CD1c-positive myeloid dendritic cell (primary cell): ENCODE measurements around the gene RBL1.
"Not testable (repeated sequence)": the region's sequence is repeated elsewhere in the genome, so short reads cannot be mapped to it uniquely, and the experiment has no call there.

Source experiments
- DNase-seq: peaks from one replicate; pipeline ENCODE4 v3.0.0-alpha.2; 2016; ENCODE audit errors: extremely low spot score

Gene RBL1, protein sequence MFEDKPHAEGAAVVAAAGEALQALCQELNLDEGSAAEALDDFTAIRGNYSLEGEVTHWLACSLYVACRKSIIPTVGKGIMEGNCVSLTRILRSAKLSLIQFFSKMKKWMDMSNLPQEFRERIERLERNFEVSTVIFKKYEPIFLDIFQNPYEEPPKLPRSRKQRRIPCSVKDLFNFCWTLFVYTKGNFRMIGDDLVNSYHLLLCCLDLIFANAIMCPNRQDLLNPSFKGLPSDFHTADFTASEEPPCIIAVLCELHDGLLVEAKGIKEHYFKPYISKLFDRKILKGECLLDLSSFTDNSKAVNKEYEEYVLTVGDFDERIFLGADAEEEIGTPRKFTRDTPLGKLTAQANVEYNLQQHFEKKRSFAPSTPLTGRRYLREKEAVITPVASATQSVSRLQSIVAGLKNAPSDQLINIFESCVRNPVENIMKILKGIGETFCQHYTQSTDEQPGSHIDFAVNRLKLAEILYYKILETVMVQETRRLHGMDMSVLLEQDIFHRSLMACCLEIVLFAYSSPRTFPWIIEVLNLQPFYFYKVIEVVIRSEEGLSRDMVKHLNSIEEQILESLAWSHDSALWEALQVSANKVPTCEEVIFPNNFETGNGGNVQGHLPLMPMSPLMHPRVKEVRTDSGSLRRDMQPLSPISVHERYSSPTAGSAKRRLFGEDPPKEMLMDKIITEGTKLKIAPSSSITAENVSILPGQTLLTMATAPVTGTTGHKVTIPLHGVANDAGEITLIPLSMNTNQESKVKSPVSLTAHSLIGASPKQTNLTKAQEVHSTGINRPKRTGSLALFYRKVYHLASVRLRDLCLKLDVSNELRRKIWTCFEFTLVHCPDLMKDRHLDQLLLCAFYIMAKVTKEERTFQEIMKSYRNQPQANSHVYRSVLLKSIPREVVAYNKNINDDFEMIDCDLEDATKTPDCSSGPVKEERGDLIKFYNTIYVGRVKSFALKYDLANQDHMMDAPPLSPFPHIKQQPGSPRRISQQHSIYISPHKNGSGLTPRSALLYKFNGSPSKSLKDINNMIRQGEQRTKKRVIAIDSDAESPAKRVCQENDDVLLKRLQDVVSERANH

DNA sequence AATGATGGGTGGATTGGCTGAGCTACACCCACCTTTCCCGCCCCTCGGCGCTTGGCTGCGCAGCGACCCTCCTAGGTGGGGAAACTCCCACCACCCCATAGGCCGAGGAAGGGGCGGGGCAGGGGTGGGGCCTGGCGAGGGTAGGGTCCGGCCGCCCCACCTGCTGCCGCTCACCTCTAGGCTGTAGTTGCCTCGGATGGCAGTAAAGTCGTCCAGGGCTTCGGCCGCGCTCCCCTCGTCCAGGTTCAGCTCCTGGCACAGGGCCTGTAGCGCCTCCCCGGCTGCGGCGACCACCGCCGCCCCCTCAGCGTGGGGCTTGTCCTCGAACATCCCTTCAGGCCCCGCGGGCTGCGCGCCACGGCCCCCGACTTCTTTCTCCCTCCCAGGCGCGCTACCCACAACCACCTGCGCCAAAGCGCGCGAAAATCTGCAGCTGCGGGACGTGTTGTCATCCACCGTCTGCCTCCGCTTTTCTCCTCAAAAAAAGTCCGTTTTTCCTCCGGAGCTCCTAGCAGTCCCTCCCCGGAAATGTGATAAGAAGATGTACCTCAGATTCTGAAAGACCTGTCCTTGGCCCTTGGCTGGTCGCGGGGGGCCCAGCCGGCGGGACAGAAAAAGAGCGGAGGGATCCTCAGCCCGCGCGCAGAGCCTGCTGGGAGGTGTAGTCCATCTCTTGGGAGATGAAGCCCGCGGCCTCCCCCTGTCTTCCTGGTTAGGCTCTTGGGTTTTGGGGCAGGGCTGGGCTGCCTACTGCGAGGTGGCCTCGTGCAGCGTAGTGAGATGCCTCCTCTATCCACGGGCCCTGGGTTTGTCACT is at the start of gene RBL1:
Gene RBL1 (minus strand): TSS at position 399 of the 816 bp plus-strand sequence. CDS start 69 bp downstream, at position 330.
- DNase-seq, result peak; percentile 82

DNA sequence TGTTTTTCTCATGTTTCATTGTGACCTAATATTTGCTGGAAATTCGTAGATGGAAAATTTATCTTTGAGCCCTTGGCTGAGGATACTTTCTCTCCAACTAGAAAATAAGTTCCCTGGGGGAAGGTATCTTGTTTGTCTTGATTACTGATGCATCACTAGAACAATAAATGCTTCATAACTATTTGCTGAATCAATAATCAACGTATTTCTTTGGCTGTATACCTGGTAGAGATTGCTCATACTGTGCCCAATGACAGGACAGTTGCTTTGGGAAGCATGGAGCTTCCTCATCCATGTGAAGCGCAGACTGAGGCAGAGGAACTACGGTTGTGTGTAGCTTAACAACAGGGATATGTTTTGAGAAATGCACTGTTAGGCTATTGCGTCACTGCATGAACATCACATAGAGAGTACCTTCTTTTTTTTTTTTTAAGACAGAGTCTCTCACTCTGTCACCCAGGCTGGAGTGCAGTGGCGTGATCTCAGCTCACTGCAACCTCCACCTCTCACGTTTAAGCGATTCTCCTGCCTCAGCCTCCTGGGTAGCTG is 49.1 kb upstream of the RBL1 start:
- no peak for DNase-seq

DNA sequence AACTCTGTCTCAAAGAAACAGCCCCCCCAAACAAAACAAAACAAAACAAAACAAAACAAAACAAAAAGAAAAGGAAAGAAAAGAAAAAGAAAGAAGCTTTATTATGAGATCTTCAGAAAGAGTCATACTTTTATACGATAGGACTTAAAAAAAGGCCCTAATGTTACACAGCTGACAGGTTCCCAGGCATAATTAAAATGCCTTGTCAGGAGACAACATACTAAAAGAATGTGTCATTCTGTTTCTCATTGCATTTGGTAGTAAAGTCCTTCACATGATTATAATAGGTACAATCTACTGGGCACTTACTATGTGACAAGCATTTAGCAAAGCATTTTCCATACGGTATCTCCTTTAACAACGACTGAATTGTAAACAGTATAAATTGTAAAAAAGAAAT is 46.9 kb upstream of the RBL1 start:
- no peak for DNase-seq

DNA sequence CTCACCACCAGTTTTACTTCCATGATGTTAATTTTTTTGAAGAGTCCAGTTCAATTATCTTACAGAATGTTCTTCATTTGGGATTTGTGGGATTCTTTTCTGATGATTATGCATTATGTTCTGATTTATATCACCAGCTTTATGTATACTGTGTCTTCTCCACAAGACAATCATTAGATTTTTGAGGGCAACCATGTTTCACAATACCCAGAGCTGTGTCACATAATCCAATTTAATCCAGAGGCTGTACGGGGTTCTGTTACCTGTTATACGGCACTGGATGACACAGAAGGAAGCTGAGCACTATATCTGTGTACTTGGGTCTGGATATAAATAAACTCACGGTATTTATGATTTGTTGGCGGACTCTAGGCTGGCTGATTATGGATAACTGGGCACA is 41.8 kb upstream of the RBL1 start:
- no peak for DNase-seq

DNA sequence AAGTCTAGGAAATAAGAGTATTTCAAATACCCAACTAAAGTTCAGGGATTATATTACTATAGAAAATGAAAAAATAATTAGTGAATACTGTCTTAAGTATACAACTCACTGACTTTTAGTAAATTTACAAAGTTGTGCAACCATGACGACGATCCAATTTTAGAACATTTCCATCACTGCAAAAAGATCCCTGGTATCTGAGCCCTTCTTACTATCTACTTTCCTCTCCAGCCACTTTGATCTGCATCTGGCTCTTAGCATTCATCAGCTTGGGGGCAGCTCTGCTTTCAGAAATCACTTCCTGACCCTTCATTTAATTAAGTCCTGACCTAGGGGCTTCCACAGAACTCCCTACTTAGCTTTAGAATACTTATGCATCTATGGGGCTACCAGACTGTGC is 38.2 kb upstream of the RBL1 start:
- DNase-seq, result no peak

DNA sequence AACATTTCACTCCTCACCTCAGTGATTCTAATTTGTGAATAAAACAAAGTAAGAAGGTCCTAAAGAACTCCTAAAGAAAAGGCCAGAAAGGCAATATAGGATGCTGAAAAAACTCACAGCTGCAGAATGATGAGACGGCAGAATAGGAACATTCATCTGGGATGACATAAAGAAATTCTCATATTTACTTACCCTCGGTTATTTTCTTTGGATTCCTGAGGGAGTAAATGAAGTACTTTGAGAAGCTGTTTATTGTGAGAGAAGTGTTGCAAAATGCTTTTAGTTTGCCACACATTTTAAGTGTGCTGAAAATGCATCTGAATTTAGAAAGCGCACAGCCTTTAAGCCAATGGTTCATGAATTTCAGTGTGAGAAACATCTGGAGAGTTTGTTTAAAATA is 35.7 kb upstream of the RBL1 start:
- DNase-seq, result no peak

DNA sequence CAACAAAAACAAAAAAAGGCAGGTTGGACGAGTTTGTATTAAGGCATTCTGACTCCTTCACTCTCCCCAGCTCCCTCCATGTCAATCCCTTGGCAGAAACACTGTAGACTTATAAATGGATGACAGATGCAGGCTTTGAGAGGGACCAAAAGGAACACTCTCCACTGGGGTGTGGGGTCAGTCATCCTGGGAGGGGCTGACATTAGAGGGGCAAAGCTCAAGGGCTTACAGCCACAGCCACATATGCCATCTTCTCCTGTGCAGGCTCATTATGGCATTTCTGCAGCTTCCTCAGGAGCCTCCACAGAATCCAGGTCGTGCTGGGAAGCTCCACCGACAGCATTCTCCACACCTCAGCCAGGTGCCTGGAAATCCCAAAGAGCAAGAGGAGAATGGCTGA is 33.0 kb upstream of the RBL1 start:
- DNase-seq, result no peak

DNA sequence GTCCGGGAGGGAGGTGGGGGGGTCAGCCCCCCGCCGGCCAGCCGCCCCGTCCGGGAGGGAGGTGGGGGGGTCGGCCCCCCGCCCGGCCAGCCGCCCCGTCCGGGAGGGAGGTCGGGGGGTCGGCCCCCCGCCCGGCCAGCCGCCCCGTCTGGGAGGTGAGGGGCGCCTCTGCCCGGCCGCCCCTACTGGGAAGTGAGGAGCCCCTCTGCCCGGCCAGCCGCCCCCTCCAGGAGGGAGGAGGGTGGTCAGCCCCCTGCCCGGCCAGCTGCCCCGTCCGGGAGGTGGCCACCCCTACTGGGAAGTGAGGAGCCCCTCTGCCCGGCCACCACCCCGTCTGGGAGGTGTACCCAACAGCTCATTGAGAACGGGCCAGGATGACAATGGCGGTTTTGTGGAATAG is 30.5 kb upstream of the RBL1 start:
- DNase-seq, result not testable (repeated sequence)

DNA sequence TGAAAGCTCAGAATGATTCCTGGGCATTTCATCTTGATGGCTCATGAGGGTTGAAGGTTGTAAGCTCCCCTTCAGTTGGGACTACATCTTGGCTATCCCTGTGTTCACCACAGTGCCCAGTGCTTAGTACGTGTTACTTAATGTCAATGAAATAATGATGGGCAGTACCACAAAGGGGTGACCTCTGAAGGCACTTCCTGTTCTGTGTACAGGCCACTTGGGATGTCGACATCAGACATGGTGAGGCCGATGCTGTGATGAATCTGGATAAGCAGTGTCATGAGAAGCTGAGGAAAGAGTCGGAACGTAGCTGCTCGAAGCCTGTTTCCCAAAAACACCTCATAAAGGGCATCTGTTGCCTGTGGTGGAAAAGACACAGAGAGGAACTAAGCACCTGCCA is 27.6 kb upstream of the RBL1 start:
- DNase-seq, result peak; percentile 40

DNA sequence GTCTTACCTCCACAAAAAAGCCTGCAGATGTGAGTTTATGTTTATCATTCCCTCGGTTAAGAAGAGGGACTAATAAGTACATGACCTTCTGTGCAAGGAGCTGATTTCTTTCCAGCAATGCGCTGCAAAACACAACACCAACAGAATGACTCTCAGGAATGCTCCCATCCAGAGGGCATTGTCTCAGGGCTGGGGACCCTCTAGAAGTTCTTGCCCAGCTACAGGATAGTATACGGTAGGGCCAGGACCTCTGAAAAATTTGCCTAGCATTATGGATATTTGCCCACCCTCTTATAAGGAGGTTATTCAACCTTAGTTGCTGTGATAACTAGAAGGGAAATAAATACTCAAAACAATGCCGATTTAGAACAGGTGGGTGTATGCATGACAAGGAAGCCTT is 24.7 kb upstream of the RBL1 start:
- no peak for DNase-seq

DNA sequence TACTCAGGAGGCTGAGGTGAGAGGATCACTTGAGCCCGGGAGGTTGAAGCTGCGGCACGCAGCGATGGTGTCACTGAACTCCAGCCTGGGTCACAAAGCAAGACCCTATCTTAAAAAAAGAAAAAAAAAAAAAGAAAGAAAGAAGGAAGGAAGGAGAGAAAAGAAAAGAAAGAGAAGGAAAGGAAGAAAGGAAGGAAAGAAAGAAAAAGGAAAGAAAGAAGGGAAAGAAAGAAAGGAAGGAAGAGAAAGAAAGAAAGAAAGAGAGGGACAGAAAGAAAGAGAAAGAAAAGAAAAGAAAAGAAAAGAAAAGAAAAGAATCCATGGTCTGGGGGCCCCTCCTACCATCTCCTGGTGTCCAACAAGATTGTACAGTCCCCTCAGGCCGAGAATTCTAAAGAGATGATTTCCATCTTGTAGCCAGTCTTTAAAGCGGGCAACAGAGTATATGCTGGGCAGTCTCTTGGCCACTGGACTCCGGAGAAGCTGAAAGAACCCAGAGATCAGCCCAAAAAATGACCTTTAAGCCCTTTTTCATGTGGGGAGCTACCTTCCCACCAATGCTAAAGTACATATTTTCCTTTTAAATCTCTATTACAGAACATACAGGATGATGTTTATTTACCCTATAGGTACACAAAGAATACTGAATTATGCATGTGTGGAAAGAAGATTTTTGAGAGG is 23.7 kb upstream of the RBL1 start:
- no peak for DNase-seq

DNA sequence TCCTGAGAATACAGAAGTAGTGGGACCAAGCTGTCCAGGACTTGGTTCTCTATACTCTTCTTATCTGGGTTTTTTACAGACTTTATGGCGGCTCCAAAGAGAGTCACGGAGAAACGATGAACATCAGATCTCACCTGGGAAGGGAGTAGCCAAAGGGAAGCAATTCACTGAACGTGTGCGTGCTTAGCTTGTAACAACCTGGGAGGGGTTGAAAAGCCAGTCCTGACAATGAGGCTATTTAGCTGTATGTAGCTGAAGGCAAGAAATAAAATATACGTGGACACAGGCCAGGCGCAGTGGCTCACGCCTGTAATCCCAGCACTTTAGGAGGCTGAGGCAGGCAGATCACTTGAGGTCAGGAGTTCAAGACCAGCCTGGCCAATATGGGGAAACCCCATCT is 18.2 kb upstream of the RBL1 start:
- DNase-seq, result no peak

DNA sequence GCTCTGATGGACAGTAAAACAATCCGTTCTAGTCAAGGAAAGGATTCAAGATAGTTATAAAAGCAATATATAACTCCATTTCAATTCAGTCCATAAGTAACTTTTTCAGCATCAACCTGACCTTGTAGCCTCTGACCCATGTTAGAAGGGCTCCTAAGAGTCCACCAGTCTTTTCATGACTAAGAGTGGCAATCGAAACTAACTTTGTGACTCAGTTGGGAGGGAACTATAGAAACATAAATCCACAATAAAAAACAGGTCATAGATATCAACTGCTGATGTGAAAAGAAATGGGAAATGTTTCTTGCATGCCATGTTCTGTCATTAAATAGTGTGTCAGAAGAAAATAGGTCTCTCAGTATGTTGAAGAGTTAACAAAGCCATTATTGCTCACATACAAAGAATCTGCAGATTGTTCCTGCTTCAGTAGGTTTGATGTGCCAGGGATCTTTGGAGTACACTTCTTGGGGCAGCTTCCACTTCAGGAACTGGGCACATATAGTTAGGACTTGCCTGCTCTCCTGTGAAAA is 16.2 kb upstream of the RBL1 start:
- DNase-seq, result no peak

DNA sequence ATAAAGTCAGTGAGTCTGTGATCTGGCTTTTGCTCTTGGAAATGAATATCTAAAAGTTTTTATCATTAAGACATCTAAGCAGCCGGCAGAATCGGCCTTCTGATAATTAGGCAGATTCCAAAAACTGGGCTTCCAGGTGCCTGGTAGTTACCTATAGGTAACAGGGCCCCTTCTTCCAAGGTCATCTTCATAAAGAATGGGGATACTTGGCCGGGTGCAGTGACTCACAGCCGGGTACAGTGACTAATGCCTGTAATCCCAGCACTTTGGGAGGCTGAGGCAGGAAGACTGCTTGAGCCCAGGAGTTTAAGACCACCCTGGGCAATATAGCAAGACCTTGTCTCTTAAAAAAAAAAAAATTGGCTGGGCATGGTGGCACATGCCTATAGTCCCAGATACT is 12.9 kb upstream of the RBL1 start:
- DNase-seq, result no peak

DNA sequence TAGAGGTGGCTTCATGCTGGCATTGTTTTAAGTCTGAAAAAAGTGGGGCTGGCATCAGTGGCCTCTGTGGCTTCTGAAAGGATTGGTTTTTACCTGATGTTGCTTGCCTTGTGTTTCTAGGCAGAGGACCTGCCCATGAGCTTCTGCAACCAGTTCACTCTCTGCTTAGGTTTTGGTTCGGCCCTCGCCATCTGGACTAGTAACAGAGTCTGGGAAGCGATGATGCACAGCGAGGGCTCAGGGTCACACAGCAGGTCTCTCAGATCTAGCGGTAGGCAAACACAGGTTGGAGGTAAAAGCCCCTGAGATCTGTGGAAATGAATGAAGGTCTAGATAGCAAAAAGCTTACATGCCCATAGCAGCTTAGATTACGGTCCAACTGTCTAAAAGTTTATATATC is 6.8 kb upstream of the RBL1 start:
- no peak for DNase-seq

DNA sequence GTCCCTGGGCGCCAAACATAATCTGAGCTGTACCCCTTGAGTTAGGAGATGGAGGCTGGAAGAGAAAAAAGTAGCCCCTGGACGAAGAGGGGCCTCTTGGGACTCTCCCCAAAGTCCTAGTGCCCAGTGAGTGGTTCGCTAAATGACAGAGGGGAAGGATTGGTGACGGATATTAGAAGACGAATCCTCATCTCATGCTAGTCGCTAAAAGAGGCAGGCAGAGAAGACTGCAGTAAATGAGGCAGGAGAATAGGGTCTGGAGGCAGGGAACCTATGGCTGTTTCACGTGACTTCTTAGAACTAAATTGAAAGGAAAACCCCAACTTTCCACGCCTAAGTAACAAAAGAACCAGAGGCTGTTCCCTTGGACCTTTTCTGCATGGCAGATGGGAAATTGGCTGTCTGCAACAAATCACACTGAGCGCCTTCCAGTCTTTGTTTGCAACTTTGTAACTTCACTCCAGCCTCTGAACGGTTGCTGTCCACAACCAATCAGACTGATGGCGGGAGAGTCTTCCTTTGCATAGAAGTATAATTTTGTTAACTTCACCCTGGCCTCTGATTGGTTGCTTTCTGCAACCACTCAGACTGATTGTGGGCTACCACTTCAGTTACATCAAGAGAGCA is 731 bp upstream of the RBL1 start:
- no peak for DNase-seq

DNA sequence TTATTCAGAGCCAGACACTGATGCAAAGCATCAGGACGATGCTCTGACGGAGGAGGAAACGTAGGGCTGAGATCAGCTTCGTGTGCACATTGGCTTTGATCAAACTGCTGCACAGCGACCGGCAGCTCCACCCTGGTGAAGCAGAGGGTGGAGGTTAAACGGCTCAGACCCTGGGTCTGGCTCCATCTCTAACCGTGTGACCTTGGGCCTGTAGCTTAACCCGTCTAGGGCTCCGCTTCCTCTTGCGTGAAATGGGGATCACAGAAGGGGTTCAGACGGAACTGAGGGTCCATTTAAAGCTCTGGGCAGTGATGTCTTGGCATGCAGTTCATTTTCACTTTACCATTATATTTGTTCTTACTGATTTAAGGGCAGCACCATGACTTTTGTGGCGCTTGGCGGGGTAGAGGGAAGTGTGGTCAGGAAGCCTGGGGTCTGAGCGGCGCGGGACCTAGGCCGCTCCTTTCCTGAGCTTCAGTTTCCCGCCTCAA is 644 bp downstream of the RBL1 start:
- peak; percentile 11 for DNase-seq

DNA sequence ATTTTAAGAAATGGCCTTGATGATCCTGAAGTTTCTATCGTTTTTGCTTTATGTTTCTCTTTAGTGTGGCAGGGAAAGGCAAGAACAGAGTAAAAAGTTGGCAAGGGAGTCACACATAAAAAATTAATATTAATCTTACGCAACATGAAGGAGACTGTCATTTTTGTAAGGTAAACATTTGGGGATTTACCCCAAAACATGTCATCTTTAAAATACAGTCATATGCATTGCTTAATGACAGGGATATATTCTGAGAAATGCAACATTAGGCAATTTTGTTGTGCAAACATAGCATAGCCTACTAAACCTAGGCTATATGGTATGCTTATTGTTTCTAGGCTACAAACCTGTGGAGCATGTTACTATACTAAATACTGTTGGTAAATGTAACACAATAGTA is 5.4 kb downstream of the RBL1 start:
- no peak for DNase-seq

DNA sequence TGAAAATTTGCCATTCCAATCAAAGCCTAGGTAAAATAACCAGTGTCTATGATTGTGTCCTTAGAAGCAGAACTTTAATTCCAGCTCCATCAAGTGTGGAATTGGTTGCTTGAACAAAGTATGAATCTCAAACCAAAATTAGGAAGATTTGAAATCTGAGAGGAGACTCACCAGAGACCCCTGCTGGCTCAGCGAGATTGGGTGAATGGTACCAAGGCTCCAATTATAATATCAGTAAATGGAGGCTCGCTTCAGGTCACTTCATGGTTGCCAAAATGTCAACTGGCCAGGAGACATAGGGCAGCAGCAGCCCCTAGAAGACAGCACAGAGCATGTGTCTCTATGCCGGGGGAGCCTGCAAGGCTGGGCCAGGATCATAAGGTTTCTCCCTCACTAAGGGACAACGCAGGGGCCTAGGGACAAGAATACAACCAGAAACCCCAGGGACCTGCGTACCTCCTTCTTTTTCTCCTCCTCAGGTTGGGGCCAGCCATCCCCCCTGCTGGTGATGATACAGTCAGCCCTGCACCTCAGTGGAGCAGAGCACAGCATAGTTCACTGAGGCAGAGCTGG is 14.0 kb downstream of the RBL1 start:
- peak; percentile 10 for DNase-seq

DNA sequence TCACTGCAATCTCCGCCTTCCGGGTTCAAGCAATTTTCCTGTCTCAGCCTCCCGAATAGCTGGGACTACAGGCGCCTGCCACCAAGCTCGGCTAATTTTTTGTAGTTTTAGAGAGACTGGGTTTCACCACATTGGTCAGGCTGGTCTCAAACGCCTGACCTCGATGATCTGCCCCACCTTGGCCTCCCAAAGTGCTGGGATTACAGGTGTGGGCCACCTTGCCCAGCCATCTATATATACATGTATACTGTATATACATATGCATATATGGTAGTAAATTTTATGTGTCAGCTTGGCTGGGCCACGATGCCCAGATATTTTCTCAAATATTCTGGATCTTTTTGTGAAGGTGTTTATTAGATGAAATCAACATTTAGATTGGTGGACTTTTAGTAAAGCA is 18.8 kb downstream of the RBL1 start:
- no peak for DNase-seq
